NCI-H2171 (cell line): ENCODE measurements around the gene INPP5A.

Experiments used
- DNase-seq: peaks from one replicate; lab custom pipeline; 2025; lab: John Stamatoyannopoulos, UW

Gene INPP5A

GRCh38 chr10:132579027-132579859 is 41.7 kb downstream of the INPP5A start:
- DNase-seq, result no peak

- DNase-seq, result no peak
Observed at GRCh38 chr10:132580143-132580542, 42.6 kb downstream of the INPP5A start.

- DNase-seq, result no peak
Observed at GRCh38 chr10:132580617-132581016, 43.0 kb downstream of the INPP5A start.

- no peak for DNase-seq
Observed at GRCh38 chr10:132582137-132582536, 44.5 kb downstream of the INPP5A start.

- DNase-seq, result no peak
Observed at GRCh38 chr10:132582771-132583170, 45.2 kb downstream of the INPP5A start.

- DNase-seq, result no peak
Observed at GRCh38 chr10:132583456-132583855, 45.9 kb downstream of the INPP5A start.

- no peak for DNase-seq
Observed at GRCh38 chr10:132584081-132584480, 46.5 kb downstream of the INPP5A start.

- DNase-seq, result no peak
Observed at GRCh38 chr10:132585732-132586722, 48.4 kb downstream of the INPP5A start.

- DNase-seq, result no peak
Observed at GRCh38 chr10:132586739-132587138, 49.2 kb downstream of the INPP5A start.

- no peak for DNase-seq
Observed at GRCh38 chr10:132587175-132587574, 49.6 kb downstream of the INPP5A start.

- no peak for DNase-seq
Observed at GRCh38 chr10:132588301-132589013, 50.9 kb downstream of the INPP5A start.

- no peak for DNase-seq
Observed at GRCh38 chr10:132589015-132589414, 51.4 kb downstream of the INPP5A start.

- DNase-seq, result no peak
Observed at GRCh38 chr10:132589681-132590080, 52.1 kb downstream of the INPP5A start.

GRCh38 chr10:132590094-132590751 is 52.6 kb downstream of the INPP5A start:
- DNase-seq, result no peak

- DNase-seq, result no peak
Observed at GRCh38 chr10:132590752-132591121, 53.1 kb downstream of the INPP5A start.

GRCh38 chr10:132591166-132591971 is 53.8 kb downstream of the INPP5A start:
- DNase-seq, result no peak

- no peak for DNase-seq
Observed at GRCh38 chr10:132592790-132593383, 55.3 kb downstream of the INPP5A start.

- DNase-seq, result no peak
Observed at GRCh38 chr10:132593389-132593788, 55.8 kb downstream of the INPP5A start.

- no peak for DNase-seq
Observed at GRCh38 chr10:132593900-132594876, 56.6 kb downstream of the INPP5A start.
